Effector CD8-positive, alpha-beta T cell (primary cell): ENCODE data around the gene MTHFD2.
"Not testable (repeated sequence)": the region's sequence is repeated elsewhere in the genome, so short reads cannot be mapped to it uniquely, and the experiment has no call there.

Experiments
- DNase-seq: peaks from one replicate; lab custom pipeline; 2025; lab: John Stamatoyannopoulos, UW

MTHFD2 gene

GRCh38 chr2:74197049-74197448 is 1.4 kb upstream of the MTHFD2 start:
- no peak for DNase-seq

GRCh38 chr2:74198023-74198460 is 373 bp upstream of the MTHFD2 start:
- no peak for DNase-seq

- DNase-seq: no peak
Observed at GRCh38 chr2:74199275-74199701, 873 bp downstream of the MTHFD2 start.

- no peak for DNase-seq
Observed at GRCh38 chr2:74199871-74200305, 1.5 kb downstream of the MTHFD2 start.

- no peak for DNase-seq
Observed at GRCh38 chr2:74201196-74201595, 2.8 kb downstream of the MTHFD2 start.

GRCh38 chr2:74201596-74201995 is 3.2 kb downstream of the MTHFD2 start:
- no peak for DNase-seq

- DNase-seq: no peak
Observed at GRCh38 chr2:74204436-74204835, 6.0 kb downstream of the MTHFD2 start.

GRCh38 chr2:74205113-74205512 is 6.7 kb downstream of the MTHFD2 start:
- DNase-seq: no peak

- no peak for DNase-seq
Observed at GRCh38 chr2:74205596-74205995, 7.2 kb downstream of the MTHFD2 start.

- no peak for DNase-seq
Observed at GRCh38 chr2:74206180-74206688, 7.8 kb downstream of the MTHFD2 start.

- no peak for DNase-seq
Observed at GRCh38 chr2:74212702-74213410, 14.4 kb downstream of the MTHFD2 start.

GRCh38 chr2:74215771-74216170 is 17.4 kb downstream of the MTHFD2 start:
- not testable (repeated sequence) for DNase-seq

GRCh38 chr2:74216642-74217041 is 18.2 kb downstream of the MTHFD2 start:
- no peak for DNase-seq

- DNase-seq: no peak
Observed at GRCh38 chr2:74219846-74220486, 21.6 kb downstream of the MTHFD2 start.

GRCh38 chr2:74221091-74221490 is 22.7 kb downstream of the MTHFD2 start:
- DNase-seq: no peak

- DNase-seq: no peak
Observed at GRCh38 chr2:74221604-74222299, 23.3 kb downstream of the MTHFD2 start.

- DNase-seq: no peak
Observed at GRCh38 chr2:74222300-74222650, 23.9 kb downstream of the MTHFD2 start.

- no peak for DNase-seq
Observed at GRCh38 chr2:74223941-74224770, 25.7 kb downstream of the MTHFD2 start.

- no peak for DNase-seq
Observed at GRCh38 chr2:74225698-74226459, 27.5 kb downstream of the MTHFD2 start.

GRCh38 chr2:74226648-74227213 is 28.3 kb downstream of the MTHFD2 start:
- DNase-seq: no peak

GRCh38 chr2:74227646-74228045 is 29.2 kb downstream of the MTHFD2 start:
- no peak for DNase-seq
